ENCODE results near the gene PPP1R15B. TPM values are rescaled to one million over a fixed set of nuclear protein-coding genes. Genes with fewer than 3 reads are reported as not detected.

The PPP1R15B gene
- total RNA-seq, 1 donor from 2014 or later = 43.3 TPM

DNA sequence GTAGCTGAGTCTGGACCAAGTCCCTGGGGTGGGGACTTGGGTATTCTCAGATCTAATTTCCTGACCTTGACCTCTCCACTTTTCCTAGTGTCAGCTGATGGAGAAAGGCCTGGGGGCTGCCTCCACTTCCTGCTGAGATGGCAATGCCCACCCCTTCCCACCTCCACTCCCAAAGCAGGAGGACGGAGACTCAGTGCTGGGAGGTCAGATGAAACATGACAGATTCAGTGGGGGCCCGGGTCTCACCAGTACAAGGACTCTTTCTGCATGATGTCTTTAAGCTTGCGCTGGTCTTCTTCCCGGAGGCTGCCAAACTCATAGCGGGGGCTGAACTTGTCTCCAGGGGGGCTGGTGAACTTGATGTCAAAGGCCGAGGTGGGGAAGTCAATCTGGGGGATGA is 35.6 kb upstream of the PPP1R15B start:
- TF ChIP-seq, protein P1, sequence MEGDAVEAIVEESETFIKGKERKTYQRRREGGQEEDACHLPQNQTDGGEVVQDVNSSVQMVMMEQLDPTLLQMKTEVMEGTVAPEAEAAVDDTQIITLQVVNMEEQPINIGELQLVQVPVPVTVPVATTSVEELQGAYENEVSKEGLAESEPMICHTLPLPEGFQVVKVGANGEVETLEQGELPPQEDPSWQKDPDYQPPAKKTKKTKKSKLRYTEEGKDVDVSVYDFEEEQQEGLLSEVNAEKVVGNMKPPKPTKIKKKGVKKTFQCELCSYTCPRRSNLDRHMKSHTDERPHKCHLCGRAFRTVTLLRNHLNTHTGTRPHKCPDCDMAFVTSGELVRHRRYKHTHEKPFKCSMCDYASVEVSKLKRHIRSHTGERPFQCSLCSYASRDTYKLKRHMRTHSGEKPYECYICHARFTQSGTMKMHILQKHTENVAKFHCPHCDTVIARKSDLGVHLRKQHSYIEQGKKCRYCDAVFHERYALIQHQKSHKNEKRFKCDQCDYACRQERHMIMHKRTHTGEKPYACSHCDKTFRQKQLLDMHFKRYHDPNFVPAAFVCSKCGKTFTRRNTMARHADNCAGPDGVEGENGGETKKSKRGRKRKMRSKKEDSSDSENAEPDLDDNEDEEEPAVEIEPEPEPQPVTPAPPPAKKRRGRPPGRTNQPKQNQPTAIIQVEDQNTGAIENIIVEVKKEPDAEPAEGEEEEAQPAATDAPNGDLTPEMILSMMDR (IDR thresholded peaks at IDR 0.05; ENCODE audit: unreplicated experiment) = no peak
- H3K4me1 Mint-ChIP-seq (ENCODE audit: low read depth) = peaks cover 4% of the 10 kb centered on the region
- DNase-seq (ENCODE audit: low spot score, unreplicated experiment) = no peak
- peak overlapping the region; percentile 54 for H3K27ac Mint-ChIP-seq
- no peaks in the 10 kb centered on the region for H3K27me3 Mint-ChIP-seq
- no peak overlapping the region for H3K4me3 Mint-ChIP-seq (ENCODE audit: low read depth)
- peaks cover 31% of the 10 kb centered on the region for H3K36me3 Mint-ChIP-seq (ENCODE audit: insufficient read depth)
- no peaks in the 10 kb centered on the region for H3K9me3 Mint-ChIP-seq (ENCODE audit: low read depth)

DNA sequence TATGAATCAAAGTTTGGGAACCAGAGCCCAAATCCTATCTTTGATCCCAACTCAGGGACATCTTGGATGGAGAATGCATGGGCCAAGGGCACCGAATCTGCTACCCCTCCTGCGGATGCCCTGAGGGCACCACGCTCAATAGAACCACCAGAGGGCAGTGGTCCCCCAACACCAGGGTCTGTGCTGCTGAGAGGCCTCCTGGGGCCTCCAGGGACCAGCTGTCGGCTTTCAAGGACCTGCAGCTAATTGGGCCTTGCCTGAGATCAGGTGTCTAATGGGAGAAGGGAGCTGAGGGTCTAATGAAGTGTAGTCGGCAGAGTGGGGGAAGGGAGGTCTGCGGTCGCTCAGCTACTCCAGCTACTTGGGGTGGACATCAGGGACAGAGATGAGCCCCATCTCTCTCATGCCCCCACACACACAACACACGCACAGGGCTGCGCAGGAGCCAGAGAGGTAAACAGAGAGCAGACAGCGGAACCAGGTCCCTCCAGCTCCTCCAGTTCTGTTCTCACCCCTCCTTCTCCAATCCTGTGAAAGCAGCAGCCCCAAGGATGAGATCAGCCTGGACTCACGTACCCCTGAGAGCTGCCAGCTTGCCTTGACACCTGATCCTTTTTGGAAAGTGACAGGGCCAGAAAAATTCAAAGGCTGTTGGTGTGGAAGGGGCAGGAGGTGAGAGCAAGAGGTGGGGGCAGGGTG is 34.9 kb upstream of the PPP1R15B start:
- no peak overlapping the region for H3K4me3 Mint-ChIP-seq (ENCODE audit: low read depth)
- no peaks in the 10 kb centered on the region for H3K9me3 Mint-ChIP-seq (ENCODE audit: low read depth)
- TF ChIP-seq, protein P1 (IDR thresholded peaks at IDR 0.05; ENCODE audit: unreplicated experiment) = peak; percentile 67
- no peaks in the 10 kb centered on the region for H3K27me3 Mint-ChIP-seq
- H3K36me3 Mint-ChIP-seq (ENCODE audit: insufficient read depth) = peaks cover 36% of the 10 kb centered on the region
- H3K4me1 Mint-ChIP-seq (ENCODE audit: low read depth) = peaks cover 4% of the 10 kb centered on the region
- peak overlapping the region; percentile 54 for H3K27ac Mint-ChIP-seq
- DNase-seq (ENCODE audit: low spot score, unreplicated experiment) = peak; percentile 60

- Mint-ChIP-seq H3K9me3 (ENCODE audit: low read depth) (no peaks in the 10 kb centered on the region), H3K27ac (no peak overlapping the region), H3K27me3 (no peaks in the 10 kb centered on the region), H3K4me1 (ENCODE audit: low read depth) (peaks cover 4% of the 10 kb centered on the region), H3K4me3 (ENCODE audit: low read depth) (no peak overlapping the region), H3K36me3 (ENCODE audit: insufficient read depth) (peaks cover 41% of the 10 kb centered on the region)
- TF ChIP-seq, protein P1 (IDR thresholded peaks at IDR 0.05; ENCODE audit: unreplicated experiment) = peak; percentile 44
- DNase-seq (ENCODE audit: low spot score, unreplicated experiment) = peak; percentile 37
Measured at GRCh38 chr1:204445860-204446412, 34.3 kb upstream of the PPP1R15B start.

GRCh38 chr1:204443871-204444581 is 32.4 kb upstream of the PPP1R15B start:
- no peaks in the 10 kb centered on the region for H3K9me3 Mint-ChIP-seq (ENCODE audit: low read depth)
- H3K36me3 Mint-ChIP-seq (ENCODE audit: insufficient read depth) = peaks cover 46% of the 10 kb centered on the region

DNA sequence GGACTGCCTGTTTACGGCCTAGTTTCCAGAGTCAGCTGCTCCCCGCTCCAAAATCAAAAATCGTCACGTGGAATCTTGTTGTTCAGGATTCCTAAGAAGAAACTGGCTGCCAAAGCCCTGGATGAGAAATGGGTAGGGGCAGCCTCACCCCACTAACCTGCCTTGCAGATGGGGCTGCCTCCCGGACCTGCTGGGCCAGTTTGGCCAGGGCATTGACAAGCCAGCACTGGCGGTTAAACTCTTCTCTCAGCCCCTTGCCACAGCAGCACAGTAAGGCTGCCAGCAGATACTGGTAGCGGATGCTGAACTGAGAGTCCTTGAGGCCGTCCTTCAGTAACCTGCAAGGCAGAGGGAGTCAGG is 31.6 kb upstream of the PPP1R15B start:
- no peak overlapping the region for H3K27ac Mint-ChIP-seq
- H3K9me3 Mint-ChIP-seq (ENCODE audit: low read depth) = no peaks in the 10 kb centered on the region
- H3K4me3 Mint-ChIP-seq (ENCODE audit: low read depth) = no peak overlapping the region
- no peak for DNase-seq (ENCODE audit: low spot score, unreplicated experiment)
- H3K27me3 Mint-ChIP-seq = no peaks in the 10 kb centered on the region
- TF ChIP-seq, protein P1 (IDR thresholded peaks at IDR 0.05; ENCODE audit: unreplicated experiment) = no peak
- peaks cover 4% of the 10 kb centered on the region for H3K4me1 Mint-ChIP-seq (ENCODE audit: low read depth)
- H3K36me3 Mint-ChIP-seq (ENCODE audit: insufficient read depth) = peaks cover 46% of the 10 kb centered on the region

More at GRCh38 chr1:204443871-204444581, 32.4 kb upstream of the PPP1R15B start:
- Mint-ChIP-seq H3K27ac (no peak overlapping the region), H3K4me3 (ENCODE audit: low read depth) (no peak overlapping the region), H3K27me3 (no peaks in the 10 kb centered on the region), H3K4me1 (ENCODE audit: low read depth) (peaks cover 4% of the 10 kb centered on the region)
- TF ChIP-seq, protein P1 (IDR thresholded peaks at IDR 0.05; ENCODE audit: unreplicated experiment) = no peak
- DNase-seq (ENCODE audit: low spot score, unreplicated experiment) = no peak

Data from progenitor cell of endocrine pancreas (in vitro differentiated cells).